HCT116 (cell line): ENCODE results near the gene NLRP1. TPM values are rescaled to one million over a fixed set of nuclear protein-coding genes. Genes with fewer than 3 reads are reported as not detected.
A peak's percentile ranks its signal among the peaks of the same experiment; 100 is the strongest.

Experiments
- ATAC-seq: fragments of 200-7000 bp; cut with Tn5 transposase; 2 replicates; pipeline ENCODE4 v1.9.1; 2020; ENCODE audit warnings: mild to moderate bottlenecking, moderate library complexity
- BruUV-seq: library from RNA; stranded (reverse); fragments of 400-500 nt; replicated peaks from 2 replicates; lab custom pipeline; 2021; lab: Mats Ljungman, UMichigan
- CTCF ChIA-PET: fragments of 300-600 bp; sonication (Branson Sonifier 250); formaldehyde crosslinking; loops from one replicate; lab custom pipeline; 2021; ENCODE audit warnings: antibody characterized with exemption; lab: Charles Lee
- POLR2A ChIA-PET: fragments of 300-600, 350-600 bp; sonication (Branson Sonifier 250); formaldehyde crosslinking; loops from one replicate; lab custom pipeline; 2021; ENCODE audit warnings: antibody characterized with exemption; lab: Charles Lee
- RAD21 ChIA-PET, 2 experiments: fragments of 300-600 bp; sonication (Branson Sonifier 250); formaldehyde crosslinking; loops; one replicate each; lab custom pipeline; 2023; ENCODE audit warnings: low total read pairs in 2 of 2; ENCODE audit not compliant: uncharacterized antibody in 2 of 2, unreplicated experiment in 2 of 2, low non-redundant PET in 1 of 2; lab: Charles Lee
- DNase-seq: peaks from one replicate; pipeline ENCODE4 v3.0.0-alpha.2; 2010; ENCODE audit warnings: low read depth, low spot score
- H2AFZ ChIP-seq: fragments of 200-600 bp; shearing (Covaris generic), sonication (generic); 2 replicates; pipeline ENCODE4 v1.6.1; 2017; ENCODE audit warnings: low read depth, mixed run types, mixed read lengths, antibody characterized with exemption, low read length; ENCODE audit not compliant: poor library complexity, severe bottlenecking
- H3K27ac ChIP-seq: 2 replicates; pipeline ENCODE4 v1.5.1; 2012; ENCODE audit warnings: low read depth, low read length
- H3K27me3 ChIP-seq: fragments of 200-600 bp; sonication (generic); 2 replicates; pipeline ENCODE4 v1.6.1; 2016; ENCODE audit warnings: mixed run types, low read length, mixed read lengths; ENCODE audit not compliant: insufficient read depth
- H3K36me3 ChIP-seq, 2 experiments: fragments of 200-500 bp in 1 of 2; fragments of 200-600 bp in 1 of 2; sonication (Bioruptor generic) in 1 of 2; sonication (generic) in 1 of 2; 2 replicates each; pipeline versions ENCODE4 v1.5.1 to v1.6.1; 2014 to 2016; ENCODE audit warnings: low read length in 2 of 2, inconsistent platforms in 1 of 2, mixed read lengths in 1 of 2, mixed run types in 1 of 2; ENCODE audit not compliant: insufficient read depth in 2 of 2, control insufficient read depth in 1 of 2
- H3K4me1 ChIP-seq, 2 experiments: fragments of 200-600 bp in 1 of 2; sonication (generic) in 1 of 2; 2 replicates each; pipeline versions ENCODE4 v1.5.1 to v1.6.1; 2012 to 2017; ENCODE audit warnings: low read length in 2 of 2, inconsistent platforms in 1 of 2, mild to moderate bottlenecking in 1 of 2, mixed read lengths in 1 of 2, mixed run types in 1 of 2, moderate library complexity in 1 of 2; ENCODE audit not compliant: insufficient read depth in 2 of 2, control insufficient read depth in 1 of 2
- H3K4me2 ChIP-seq: fragments of 200-600 bp; sonication (generic); 2 replicates; pipeline ENCODE4 v1.6.1; 2017; ENCODE audit warnings: mixed run types, low read length, mixed read lengths
- H3K4me3 ChIP-seq, 2 experiments: fragments of 200-600 bp in 1 of 2; sonication (generic) in 1 of 2; replicated peaks in 1 of 2; 2 replicates each; pipeline ENCODE4 v1.5.1; 2011 to 2016; ENCODE audit warnings: low read length in 2 of 2, control low read depth in 1 of 2, low read depth in 1 of 2, mild to moderate bottlenecking in 1 of 2, mixed read lengths in 1 of 2, mixed run types in 1 of 2
- H3K79me2 ChIP-seq: fragments of 200-600 bp; sonication (generic); 2 replicates; pipeline ENCODE4 v1.6.1; 2017; ENCODE audit warnings: mild to moderate bottlenecking, mixed run types, low read length, moderate library complexity, mixed read lengths; ENCODE audit not compliant: insufficient read depth
- H3K9ac ChIP-seq: fragments of 200-600 bp; sonication (generic); 2 replicates; pipeline ENCODE4 v1.6.1; 2016; ENCODE audit warnings: low read length, mixed read lengths
- H3K9me2 ChIP-seq: fragments of 200-600 bp; sonication (generic), shearing (Covaris generic); 2 replicates; pipeline ENCODE4 v1.6.1; 2017; ENCODE audit warnings: mixed run types, mild to moderate bottlenecking, moderate library complexity; ENCODE audit not compliant: insufficient read depth
- H3K9me3 ChIP-seq, 2 experiments: fragments of 200-500 bp in 1 of 2; fragments of 200-600 bp in 1 of 2; sonication (Bioruptor generic) in 1 of 2; sonication (generic) in 1 of 2; 2 replicates each; pipeline ENCODE4 v1.6.1; 2014 to 2017; ENCODE audit warnings: low read length in 2 of 2, mixed read lengths in 2 of 2, inconsistent platforms in 1 of 2, low read depth in 1 of 2, mild to moderate bottlenecking in 1 of 2, mixed run types in 1 of 2, moderate library complexity in 1 of 2; ENCODE audit not compliant: control insufficient read depth in 1 of 2, insufficient read depth in 1 of 2
- H4K20me1 ChIP-seq: fragments of 200-600 bp; sonication (generic), shearing (Covaris generic); 2 replicates; pipeline ENCODE4 v1.6.1; 2017; ENCODE audit warnings: mixed run types, mild to moderate bottlenecking, moderate library complexity; ENCODE audit not compliant: insufficient read depth
- CBX3 ChIP-seq: IDR thresholded peaks from 2 replicates; pipeline ENCODE4 v1.6.1; 2012; ENCODE audit warnings: low read depth
- CEBPB ChIP-seq: IDR thresholded peaks from 2 replicates; pipeline ENCODE4 v1.6.1; 2012; ENCODE audit warnings: low read depth
- EGR1 ChIP-seq: IDR thresholded peaks from 2 replicates; pipeline ENCODE4 v1.6.1; 2012; ENCODE audit warnings: low read depth
- ELF1 ChIP-seq: IDR thresholded peaks from 2 replicates; pipeline ENCODE4 v1.6.1; 2012; ENCODE audit warnings: low read depth, borderline replicate concordance
- EZH2 ChIP-seq: fragments of 200-600 bp; sonication (generic); IDR thresholded peaks from 2 replicates; pipeline ENCODE4 v1.6.1; 2017; ENCODE audit warnings: antibody characterized with exemption, mixed run types
- EZH2phosphoT487 ChIP-seq: fragments of 200-600 bp; IDR thresholded peaks from 2 replicates; pipeline ENCODE4 v1.6.1; 2018; ENCODE audit warnings: antibody characterized with exemption, borderline replicate concordance
- FOSL1 ChIP-seq: IDR thresholded peaks from 2 replicates; pipeline ENCODE4 v1.6.1; 2012; ENCODE audit warnings: low read depth
- JUND ChIP-seq: IDR thresholded peaks from 2 replicates; pipeline ENCODE4 v1.6.1; 2012
- POLR2AphosphoS5 ChIP-seq: IDR thresholded peaks from 2 replicates; pipeline ENCODE4 v1.6.1; 2011; ENCODE audit warnings: mild to moderate bottlenecking, low read depth, low read length, moderate library complexity
- SIN3A ChIP-seq: IDR thresholded peaks from 2 replicates; pipeline ENCODE4 v1.6.1; 2012; ENCODE audit warnings: low read depth
- SP1 ChIP-seq: IDR thresholded peaks from 2 replicates; pipeline ENCODE4 v1.6.1; 2012; ENCODE audit warnings: low read depth
- TCF7L2 ChIP-seq: IDR thresholded peaks from 2 replicates; pipeline ENCODE4 v1.7.0; 2011; ENCODE audit warnings: borderline replicate concordance, inconsistent platforms; ENCODE audit not compliant: insufficient read depth, insufficient read length; ENCODE audit errors: extremely low read depth
- ZFX ChIP-seq: fragments of 450-650 bp; IDR thresholded peaks from 2 replicates; pipeline ENCODE4 v1.6.1; 2017
- ZNF274 ChIP-seq: fragments of 200-500 bp; sonication (Bioruptor generic); IDR thresholded peaks from 2 replicates; pipeline ENCODE4 v1.6.1; 2014; ENCODE audit warnings: mild to moderate bottlenecking, low read depth, low read length, inconsistent platforms
- intact Hi-C: fragments of 100-400 bp; cut with micrococcal nuclease; formaldehyde crosslinking; loops from 2 replicates; pipeline ENCODE4 v1.10.0; 2022
- total RNA-seq: library from RNA; stranded (reverse); gene quantifications from one replicate; pipeline ENCODE4 v1.2.1, GENCODE V29; 2021; ENCODE audit not compliant: unreplicated experiment
- TF ChIP-seq, protein P1 (sequence below): IDR thresholded peaks from 2 replicates; pipeline ENCODE4 v1.6.1; 2012
- TF ChIP-seq, protein P2 (sequence below), 3 experiments: fragments of 200-600 bp in 1 of 3; sonication (generic) in 1 of 3; IDR thresholded peaks in 2 of 3; conservative IDR thresholded peaks in 1 of 3; 2 replicates each; pipeline ENCODE4 v1.5.1; 2012 to 2017; ENCODE audit warnings: low read depth in 2 of 3, low read length in 2 of 3, antibody characterized with exemption in 1 of 3, borderline replicate concordance in 1 of 3, control low read depth in 1 of 3, mild to moderate bottlenecking in 1 of 3, mixed read lengths in 1 of 3, mixed run types in 1 of 3, moderate library complexity in 1 of 3; ENCODE audit not compliant: insufficient read depth in 1 of 3
- TF ChIP-seq, protein P3 (sequence below): IDR thresholded peaks from 2 replicates; pipeline ENCODE4 v1.6.1; 2012
- TF ChIP-seq, protein P4 (sequence below): IDR thresholded peaks from 2 replicates; pipeline ENCODE4 v1.6.1; 2011; ENCODE audit warnings: mild to moderate bottlenecking, low read length, moderate library complexity; ENCODE audit not compliant: insufficient replicate concordance; ENCODE audit errors: extremely low read depth
- TF ChIP-seq, protein P5 (sequence below): IDR thresholded peaks from 2 replicates; pipeline ENCODE4 v1.6.1; 2012; ENCODE audit warnings: low read depth

NLRP1 gene
- total RNA-seq, 1 experiment from 2014 or later: 7.2 TPM

DNA sequence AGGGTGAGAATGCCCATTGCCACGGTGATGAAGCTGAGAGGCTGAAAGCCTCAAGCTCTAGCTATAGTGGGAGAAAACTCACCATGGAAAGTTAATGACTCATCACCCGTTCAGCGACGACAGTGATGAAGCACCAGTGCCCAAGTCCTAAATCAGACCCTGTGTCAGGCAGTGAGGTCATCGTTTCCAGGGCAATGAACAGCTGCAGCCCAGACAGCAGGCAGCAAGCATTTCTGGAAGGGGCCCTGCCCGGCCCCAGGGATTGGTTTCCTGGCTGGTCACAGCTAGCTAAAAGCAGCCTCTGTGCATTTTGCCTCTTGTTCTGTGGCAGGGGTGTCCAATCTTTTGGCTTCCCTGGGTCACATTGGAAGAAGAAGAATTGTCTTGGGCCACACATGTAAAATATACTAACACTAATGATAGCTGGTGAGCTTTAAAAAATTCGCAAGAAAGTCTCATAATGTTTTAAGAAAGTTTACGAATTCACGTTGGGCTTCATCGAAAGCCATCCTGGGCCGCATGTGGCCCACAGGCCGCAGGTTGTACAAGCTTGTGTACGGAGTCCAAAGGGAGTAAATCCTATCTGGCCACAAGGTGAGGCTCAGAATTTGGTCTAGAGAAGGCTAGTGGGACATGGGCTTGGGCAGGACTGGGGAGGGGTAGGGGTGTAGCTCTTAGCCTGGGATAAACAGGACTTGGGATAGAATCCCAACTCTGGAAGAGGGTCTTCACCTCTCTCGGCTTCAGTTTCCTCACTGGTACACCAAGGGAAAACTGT lies 57.3 kb downstream of the NLRP1 start:
- H3K27ac ChIP-seq: no peak overlapping the region
- RAD21 ChIA-PET: no interaction called here
- H3K4me3 ChIP-seq: no peak overlapping the region
- intact Hi-C loops: no loop called here
- peaks cover 12 to 22% of the 10 kb centered on the region in 2 experiments for H3K4me1 ChIP-seq
- H3K9me2 ChIP-seq: no peaks in the 10 kb centered on the region
- BruUV-seq: no TSS peak
- no peaks in the 10 kb centered on the region for H3K79me2 ChIP-seq
- peak; percentile 92 for ATAC-seq
- H3K9ac ChIP-seq: no peak overlapping the region
- peak; percentile 75 for DNase-seq
- H3K9me3 ChIP-seq: no peaks in the 10 kb centered on the region
- no peaks in the 10 kb centered on the region for H3K36me3 ChIP-seq
- H4K20me1 ChIP-seq: no peaks in the 10 kb centered on the region
- H3K27me3 ChIP-seq: no peaks in the 10 kb centered on the region
- CTCF ChIA-PET: no interaction called here
- H3K4me2 ChIP-seq: peak overlapping the region; percentile 65
- no peak overlapping the region for H2AFZ ChIP-seq
- POLR2A ChIA-PET: no interaction called here
- TF ChIP-seq EZH2phosphoT487: no peak
- no peak for TF ChIP-seq CEBPB
- TF ChIP-seq FOSL1: peak; percentile 78
- TF ChIP-seq, protein P1, sequence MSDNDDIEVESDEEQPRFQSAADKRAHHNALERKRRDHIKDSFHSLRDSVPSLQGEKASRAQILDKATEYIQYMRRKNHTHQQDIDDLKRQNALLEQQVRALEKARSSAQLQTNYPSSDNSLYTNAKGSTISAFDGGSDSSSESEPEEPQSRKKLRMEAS: 0 out of 2 replicates have a peak, but pooled peaks have one; percentile 18
- no peak for TF ChIP-seq ELF1
- peak; percentile 49; the same call in 1 of the 2 replicates for TF ChIP-seq SP1
- TF ChIP-seq CBX3: no peak
- TF ChIP-seq, protein P2, sequence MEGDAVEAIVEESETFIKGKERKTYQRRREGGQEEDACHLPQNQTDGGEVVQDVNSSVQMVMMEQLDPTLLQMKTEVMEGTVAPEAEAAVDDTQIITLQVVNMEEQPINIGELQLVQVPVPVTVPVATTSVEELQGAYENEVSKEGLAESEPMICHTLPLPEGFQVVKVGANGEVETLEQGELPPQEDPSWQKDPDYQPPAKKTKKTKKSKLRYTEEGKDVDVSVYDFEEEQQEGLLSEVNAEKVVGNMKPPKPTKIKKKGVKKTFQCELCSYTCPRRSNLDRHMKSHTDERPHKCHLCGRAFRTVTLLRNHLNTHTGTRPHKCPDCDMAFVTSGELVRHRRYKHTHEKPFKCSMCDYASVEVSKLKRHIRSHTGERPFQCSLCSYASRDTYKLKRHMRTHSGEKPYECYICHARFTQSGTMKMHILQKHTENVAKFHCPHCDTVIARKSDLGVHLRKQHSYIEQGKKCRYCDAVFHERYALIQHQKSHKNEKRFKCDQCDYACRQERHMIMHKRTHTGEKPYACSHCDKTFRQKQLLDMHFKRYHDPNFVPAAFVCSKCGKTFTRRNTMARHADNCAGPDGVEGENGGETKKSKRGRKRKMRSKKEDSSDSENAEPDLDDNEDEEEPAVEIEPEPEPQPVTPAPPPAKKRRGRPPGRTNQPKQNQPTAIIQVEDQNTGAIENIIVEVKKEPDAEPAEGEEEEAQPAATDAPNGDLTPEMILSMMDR (IDR thresholded peaks at IDR 0.05 in 2 of 3, conservative IDR thresholded peaks at IDR 0.05 in 1 of 3; ENCODE audit: borderline replicate concordance in 1 of 3, insufficient read depth in 1 of 3, low read depth in 2 of 3, low read length in 2 of 3): no peak
- TF ChIP-seq SIN3A: no peak
- TF ChIP-seq, protein P3, sequence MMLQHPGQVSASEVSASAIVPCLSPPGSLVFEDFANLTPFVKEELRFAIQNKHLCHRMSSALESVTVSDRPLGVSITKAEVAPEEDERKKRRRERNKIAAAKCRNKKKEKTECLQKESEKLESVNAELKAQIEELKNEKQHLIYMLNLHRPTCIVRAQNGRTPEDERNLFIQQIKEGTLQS: no peak; the same call in none of the 2 replicates
- no peak for TF ChIP-seq ZNF274
- TF ChIP-seq, protein P4, sequence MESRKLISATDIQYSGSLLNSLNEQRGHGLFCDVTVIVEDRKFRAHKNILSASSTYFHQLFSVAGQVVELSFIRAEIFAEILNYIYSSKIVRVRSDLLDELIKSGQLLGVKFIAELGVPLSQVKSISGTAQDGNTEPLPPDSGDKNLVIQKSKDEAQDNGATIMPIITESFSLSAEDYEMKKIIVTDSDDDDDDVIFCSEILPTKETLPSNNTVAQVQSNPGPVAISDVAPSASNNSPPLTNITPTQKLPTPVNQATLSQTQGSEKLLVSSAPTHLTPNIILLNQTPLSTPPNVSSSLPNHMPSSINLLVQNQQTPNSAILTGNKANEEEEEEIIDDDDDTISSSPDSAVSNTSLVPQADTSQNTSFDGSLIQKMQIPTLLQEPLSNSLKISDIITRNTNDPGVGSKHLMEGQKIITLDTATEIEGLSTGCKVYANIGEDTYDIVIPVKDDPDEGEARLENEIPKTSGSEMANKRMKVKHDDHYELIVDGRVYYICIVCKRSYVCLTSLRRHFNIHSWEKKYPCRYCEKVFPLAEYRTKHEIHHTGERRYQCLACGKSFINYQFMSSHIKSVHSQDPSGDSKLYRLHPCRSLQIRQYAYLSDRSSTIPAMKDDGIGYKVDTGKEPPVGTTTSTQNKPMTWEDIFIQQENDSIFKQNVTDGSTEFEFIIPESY: no peak
- peak; percentile 82 for TF ChIP-seq JUND
- TF ChIP-seq ZFX: no peak
- TF ChIP-seq TCF7L2: no peak
- TF ChIP-seq, protein P5, sequence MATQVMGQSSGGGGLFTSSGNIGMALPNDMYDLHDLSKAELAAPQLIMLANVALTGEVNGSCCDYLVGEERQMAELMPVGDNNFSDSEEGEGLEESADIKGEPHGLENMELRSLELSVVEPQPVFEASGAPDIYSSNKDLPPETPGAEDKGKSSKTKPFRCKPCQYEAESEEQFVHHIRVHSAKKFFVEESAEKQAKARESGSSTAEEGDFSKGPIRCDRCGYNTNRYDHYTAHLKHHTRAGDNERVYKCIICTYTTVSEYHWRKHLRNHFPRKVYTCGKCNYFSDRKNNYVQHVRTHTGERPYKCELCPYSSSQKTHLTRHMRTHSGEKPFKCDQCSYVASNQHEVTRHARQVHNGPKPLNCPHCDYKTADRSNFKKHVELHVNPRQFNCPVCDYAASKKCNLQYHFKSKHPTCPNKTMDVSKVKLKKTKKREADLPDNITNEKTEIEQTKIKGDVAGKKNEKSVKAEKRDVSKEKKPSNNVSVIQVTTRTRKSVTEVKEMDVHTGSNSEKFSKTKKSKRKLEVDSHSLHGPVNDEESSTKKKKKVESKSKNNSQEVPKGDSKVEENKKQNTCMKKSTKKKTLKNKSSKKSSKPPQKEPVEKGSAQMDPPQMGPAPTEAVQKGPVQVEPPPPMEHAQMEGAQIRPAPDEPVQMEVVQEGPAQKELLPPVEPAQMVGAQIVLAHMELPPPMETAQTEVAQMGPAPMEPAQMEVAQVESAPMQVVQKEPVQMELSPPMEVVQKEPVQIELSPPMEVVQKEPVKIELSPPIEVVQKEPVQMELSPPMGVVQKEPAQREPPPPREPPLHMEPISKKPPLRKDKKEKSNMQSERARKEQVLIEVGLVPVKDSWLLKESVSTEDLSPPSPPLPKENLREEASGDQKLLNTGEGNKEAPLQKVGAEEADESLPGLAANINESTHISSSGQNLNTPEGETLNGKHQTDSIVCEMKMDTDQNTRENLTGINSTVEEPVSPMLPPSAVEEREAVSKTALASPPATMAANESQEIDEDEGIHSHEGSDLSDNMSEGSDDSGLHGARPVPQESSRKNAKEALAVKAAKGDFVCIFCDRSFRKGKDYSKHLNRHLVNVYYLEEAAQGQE: no peak
- TF ChIP-seq EGR1: no peak
- TF ChIP-seq EZH2: no peak
- TF ChIP-seq POLR2AphosphoS5: no peak
